NCI-H748 (cell line): Measurements from ENCODE around the gene ALDH16A1.
"Not testable (repeated sequence)": the region's sequence is repeated elsewhere in the genome, so short reads cannot be mapped to it uniquely, and the experiment has no call there.

ENCODE experiments used
- DNase-seq: peaks from one replicate; lab custom pipeline; 2025; ENCODE audit not compliant: unreplicated experiment; lab: John Stamatoyannopoulos, UW

ALDH16A1 gene

DNA sequence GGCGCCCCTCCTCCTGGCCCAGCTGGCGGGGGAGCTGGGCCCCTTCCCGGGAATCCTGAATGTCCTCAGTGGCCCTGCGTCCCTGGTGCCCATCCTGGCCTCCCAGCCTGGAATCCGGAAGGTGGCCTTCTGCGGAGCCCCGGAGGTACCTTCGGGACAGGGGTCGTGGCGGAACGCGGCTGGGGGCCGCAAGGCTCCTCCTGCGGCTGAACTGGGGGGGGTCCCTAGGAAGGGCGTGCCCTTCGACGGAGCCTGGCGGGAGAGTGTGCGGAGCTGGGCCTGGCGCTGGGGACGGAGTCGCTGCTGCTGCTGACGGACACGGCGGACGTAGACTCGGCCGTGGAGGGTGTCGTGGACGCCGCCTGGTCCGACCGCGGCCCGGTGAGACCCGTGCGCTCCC is 8.6 kb downstream of the ALDH16A1 start:
- DNase-seq, result no peak

DNA sequence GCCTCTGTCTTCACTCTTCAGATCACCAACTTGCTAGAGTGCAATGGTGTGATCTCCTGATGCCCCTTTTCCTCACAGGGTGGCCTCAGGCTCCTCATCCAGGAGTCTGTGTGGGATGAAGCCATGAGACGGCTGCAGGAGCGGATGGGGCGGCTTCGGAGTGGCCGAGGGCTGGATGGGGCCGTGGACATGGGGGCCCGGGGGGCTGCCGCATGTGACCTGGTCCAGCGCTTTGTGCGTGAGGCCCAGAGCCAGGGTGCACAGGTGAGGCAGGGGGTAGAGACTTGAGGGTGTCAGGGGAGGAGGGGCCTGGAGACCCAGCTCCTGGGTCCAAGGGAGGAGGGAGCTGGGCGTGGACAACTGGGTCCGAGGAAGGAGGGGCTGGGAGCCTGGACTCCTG is 9.5 kb downstream of the ALDH16A1 start:
- no peak for DNase-seq

DNA sequence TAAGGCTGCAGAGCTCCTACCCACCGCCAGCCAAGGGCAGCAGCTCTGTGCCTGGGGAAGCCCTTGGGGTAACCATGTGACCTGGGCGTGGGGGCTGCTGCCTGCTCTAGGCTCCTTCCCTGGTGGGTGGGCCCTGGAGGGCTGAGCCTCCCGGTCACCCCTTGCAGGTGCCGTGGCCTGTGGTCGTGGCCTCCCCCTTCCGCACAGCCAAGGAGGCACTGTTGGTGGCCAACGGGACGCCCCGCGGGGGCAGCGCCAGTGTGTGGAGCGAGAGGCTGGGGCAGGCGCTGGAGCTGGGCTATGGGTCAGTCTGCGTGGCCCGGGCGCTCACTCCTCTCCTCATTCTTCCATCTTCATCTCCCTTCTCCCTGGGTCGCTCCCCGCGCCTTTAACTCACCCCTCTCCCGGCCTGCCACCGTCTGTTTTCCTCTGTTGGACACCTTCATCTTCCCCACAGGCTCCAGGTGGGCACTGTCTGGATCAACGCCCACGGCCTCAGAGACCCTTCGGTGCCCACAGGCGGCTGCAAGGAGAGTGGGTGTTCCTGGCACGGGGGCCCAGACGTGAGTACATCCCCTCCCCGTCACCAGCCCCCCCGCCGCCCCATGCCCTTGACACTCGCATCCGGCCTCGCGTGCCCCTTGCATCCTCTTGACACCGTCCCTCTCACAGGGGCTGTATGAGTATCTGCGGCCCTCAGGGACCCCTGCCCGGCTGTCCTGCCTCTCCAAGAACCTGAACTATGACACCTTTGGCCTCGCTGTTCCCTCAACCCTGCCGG is 11.1 kb downstream of the ALDH16A1 start:
- DNase-seq, result no peak

DNA sequence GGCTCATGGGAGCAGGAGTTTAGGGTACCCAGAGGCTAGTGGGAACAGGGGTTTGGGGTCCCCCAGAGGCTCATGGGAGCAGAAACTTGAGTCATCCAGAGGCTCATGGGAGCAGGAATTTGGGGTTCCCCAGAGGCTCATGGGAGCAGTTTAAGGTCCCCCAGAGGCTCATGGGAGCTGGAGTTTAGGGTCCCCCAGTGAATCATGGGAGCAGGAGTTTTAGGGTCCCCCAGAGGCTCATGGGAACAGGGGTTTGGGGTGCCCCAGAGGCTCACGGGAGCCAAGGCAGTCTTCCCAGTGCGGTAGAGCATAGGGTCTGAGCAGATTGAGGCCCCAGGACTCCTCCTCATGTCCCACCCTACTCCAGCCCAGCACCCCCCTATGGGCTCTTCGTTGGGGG is 12.3 kb downstream of the ALDH16A1 start:
- no peak for DNase-seq

- no peak for DNase-seq
Measured at GRCh38 chr19:49468199-49468598, 15.2 kb downstream of the ALDH16A1 start.

- peak; percentile 81 for DNase-seq
Measured at GRCh38 chr19:49468746-49469447, 15.9 kb downstream of the ALDH16A1 start.

DNA sequence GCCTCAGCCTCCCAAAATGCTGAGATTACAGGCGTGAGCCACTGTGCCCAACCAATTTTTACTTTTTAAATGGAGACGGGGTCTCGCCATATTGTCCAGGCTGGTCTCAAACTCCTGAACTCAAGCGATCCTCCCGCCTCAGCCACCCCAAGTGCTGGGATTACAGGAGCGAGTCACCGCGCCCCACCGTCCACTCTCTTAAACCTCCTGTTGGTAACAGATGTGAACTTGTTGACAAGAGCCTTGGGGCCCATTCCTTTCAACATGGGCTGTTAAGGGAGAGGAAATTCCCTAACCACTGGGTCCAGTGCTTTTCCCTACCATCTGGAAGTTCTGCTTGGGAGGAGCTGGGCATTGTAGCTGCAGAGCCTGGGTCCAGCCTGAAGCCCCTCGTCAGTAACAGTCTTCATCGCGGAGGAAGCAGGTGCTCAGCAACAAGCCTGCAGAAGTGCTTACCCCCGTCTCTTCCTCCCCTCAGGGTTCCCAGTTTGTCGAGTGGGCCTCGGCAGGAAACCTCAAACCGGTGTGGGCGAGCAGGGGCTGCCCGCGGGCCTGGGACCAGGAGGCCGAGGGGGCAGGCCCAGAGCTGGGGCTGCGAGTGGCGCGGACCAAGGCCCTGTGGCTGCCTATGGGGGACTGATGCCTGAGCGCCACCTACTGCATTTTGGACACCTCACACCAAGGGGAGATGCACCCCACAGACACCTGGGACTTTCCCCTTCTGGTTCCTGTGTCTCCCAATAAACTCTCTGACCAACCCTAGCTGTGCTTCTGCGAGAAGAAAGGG is 17.0 kb downstream of the ALDH16A1 start:
- DNase-seq, result no peak

DNA sequence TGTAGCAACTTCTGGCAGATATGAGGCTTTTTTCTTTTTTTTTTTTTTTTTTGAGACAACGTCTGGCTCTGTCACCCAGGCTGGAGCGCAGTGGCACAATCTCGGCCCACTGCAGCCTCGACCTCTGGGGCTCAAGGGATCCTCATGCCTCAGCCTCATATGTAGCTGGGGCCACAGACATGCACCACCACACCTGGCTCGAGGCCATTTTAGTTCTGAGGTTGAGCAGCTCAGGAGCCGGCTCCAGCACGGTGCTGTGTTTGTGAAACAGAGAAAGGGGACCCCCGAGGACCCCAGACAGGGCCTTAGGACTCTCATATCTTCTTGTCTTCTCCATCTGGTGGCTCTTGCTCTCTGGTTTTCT is 17.6 kb downstream of the ALDH16A1 start:
- DNase-seq, result no peak

GRCh38 chr19:49472936-49473335 is 19.9 kb downstream of the ALDH16A1 start:
- DNase-seq, result no peak

GRCh38 chr19:49473501-49473867 is 20.5 kb downstream of the ALDH16A1 start:
- DNase-seq, result not testable (repeated sequence)

DNA sequence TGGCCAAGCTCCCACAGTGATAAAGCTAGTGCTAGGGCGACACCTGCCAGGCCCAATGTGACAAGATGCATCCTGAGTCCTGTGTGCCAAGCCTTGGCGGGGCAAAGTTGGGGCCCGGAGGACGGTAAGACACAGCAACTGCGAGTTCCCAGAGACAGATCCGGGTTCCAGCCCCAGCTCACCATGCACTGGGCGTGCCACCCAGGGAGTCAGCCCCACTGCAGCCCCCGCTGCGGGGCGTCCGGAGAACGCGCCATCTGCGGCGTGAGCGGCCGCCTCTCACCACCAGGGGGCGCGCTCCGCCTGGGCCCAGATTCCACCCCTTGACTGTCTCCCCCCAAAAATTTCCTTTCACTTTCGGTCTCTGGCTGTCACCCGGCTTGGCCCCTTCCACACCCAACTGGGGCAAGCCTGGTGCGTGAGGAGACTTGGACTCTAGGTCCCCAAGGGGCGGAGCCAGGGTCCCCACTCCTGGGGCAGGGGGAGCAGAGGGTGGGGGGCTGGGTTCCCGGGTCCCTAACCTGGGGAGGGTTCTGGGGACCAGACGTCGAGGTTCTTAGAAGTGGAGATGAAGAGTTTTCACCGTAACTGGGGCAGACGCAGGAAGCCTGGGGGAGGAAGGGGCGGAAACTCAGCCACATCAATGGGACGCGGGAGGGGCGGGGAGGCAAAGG is 21.0 kb downstream of the ALDH16A1 start, which contains the start of gene FLT3LG:
FLT3LG (plus strand) TSS at position 348 of the 674 bp plus-strand sequence. CDS start 425 bp downstream, outside the sequence.
- DNase-seq, result peak; percentile 77

DNA sequence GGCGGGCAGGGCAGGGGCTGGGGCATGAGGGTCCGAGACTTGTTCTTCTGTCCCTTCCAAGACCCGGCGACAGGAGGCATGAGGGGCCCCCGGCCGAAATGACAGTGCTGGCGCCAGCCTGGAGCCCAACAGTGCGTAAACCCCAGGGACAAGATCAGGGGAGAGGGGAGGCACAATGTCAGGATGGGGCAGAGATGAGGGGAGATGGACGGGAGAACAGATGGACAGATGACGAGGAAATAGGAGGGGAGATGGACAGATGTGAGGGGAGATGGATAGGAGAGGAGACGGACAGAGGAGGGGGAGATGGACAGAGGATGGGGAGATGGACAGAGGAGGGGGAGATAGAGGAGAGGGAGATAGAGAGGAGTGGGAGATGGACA is 21.5 kb downstream of the ALDH16A1 start:
- no peak for DNase-seq

DNA sequence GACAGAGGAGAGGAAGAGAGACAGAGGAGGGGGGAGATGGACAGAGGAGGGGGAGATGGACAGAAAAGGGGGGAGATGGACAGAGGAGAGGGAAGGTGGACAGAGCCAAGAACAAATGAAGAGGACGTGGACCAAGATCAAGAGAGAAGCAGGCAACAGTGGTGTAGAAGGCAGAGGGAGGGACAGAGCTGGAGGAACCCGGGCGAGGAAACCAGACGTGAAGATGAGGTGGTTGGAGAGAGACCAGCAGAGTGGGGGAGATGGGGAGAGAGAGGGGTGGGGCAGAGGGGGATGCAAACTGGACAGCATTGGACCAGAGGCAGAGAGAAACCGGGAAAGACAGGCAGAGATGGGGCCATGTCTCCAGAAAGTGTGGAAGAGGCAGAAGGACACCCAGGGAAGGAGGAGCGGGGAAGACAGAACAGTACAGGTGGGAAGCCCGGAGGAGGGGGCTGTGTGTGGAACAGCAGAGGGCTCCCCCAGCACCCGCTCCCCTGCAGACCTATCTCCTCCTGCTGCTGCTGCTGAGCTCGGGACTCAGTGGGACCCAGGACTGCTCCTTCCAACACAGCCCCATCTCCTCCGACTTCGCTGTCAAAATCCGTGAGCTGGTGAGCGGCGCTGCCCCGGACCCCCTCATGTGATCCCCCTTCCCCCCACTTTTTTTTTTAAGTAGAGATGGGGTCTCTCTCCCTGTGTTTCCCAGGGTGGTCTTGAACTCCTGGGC is 22.3 kb downstream of the ALDH16A1 start:
- DNase-seq, result no peak

DNA sequence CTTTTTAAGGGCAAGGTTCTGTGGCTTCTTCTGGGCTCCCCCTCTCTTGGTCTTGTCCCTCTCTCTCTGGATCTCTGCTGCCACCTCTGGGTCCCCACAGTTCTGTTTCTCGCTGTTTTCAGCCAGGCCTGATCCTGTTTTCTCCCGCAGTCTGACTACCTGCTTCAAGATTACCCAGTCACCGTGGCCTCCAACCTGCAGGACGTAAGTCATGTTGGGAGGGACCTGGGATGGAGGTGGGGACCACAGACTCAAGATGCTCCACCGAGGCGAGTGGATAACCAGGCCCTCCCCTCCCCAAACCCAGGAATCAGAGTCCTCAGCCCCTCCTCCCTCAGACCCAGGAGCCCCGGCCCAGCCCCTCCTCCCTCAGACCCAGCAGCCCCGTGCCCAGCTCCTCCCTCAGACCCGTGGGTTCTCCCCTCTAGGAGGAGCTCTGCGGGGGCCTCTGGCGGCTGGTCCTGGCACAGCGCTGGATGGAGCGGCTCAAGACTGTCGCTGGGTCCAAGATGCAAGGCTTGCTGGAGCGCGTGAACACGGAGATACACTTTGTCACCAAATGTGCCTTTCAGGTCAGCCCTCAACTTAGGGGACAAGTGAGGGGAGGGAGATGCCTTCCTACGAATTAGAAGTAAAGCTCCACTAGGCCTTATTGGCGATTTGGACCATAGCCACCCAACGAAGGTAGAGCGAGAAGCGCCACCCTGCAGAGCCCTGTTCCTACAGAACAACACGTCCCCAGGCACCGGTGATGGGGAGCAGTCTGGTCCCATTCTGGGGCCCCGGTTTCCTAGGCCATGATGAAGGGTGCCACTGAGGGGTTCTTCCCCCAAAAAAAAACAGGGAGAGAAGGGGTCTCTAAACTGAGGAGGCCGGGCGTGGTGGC is 23.2 kb downstream of the ALDH16A1 start:
- DNase-seq, result peak; percentile 74

DNA sequence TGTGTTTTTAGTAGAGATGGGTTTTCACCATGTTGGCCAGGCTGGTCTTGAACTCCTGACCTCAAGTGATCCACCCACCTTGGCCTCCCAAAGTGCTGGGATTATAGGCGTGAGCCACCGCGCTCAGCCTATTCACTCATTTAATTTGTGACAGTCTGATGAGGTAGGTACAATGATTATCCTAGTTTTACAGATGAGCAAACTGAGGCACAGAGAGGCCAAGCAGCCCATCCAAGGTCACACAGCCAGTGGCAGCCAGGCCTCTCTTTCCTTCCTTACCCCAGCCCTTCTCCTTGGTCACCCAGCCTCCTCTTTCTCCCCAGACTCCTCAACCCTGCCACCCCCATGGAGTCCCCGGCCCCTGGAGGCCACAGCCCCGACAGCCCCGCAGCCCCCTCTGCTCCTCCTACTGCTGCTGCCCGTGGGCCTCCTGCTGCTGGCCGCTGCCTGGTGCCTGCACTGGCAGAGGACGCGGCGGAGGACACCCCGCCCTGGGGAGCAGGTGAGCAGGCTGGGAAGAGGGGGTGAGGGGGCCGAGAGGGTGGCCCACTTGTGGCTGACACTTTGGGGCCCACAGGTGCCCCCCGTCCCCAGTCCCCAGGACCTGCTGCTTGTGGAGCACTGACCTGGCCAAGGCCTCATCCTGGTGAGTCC is 27.1 kb downstream of the ALDH16A1 start:
- no peak for DNase-seq

- no peak for DNase-seq
Measured at GRCh38 chr19:49481020-49481683, 28.1 kb downstream of the ALDH16A1 start.

- DNase-seq, result no peak
Measured at GRCh38 chr19:49486232-49486631, 33.2 kb downstream of the ALDH16A1 start.

GRCh38 chr19:49486710-49487276 is 33.8 kb downstream of the ALDH16A1 start:
- DNase-seq, result no peak
